DOHH2 (cell line): Measurements from ENCODE around the gene CFAP251.

ENCODE experiments used
- CTCF ChIP-seq: fragments of 200-600 bp; sonication (generic); IDR thresholded peaks from one replicate; pipeline ENCODE4 v1.5.1; 2014; ENCODE audit warnings: antibody characterized with exemption, mild to moderate bottlenecking, low read depth, low read length; ENCODE audit not compliant: poor library complexity, severe bottlenecking
- EZH2phosphoT487 ChIP-seq: fragments of 200-600 bp; sonication (generic); IDR thresholded peaks from 2 replicates; pipeline ENCODE4 v1.6.1; 2017; ENCODE audit warnings: borderline replicate concordance, mild to moderate bottlenecking, antibody characterized with exemption, low read length, moderate library complexity, mixed read lengths

GRCh38 chr12:121946313-121947025, 28.1 kb downstream of the CFAP251 start:
- no peak for TF ChIP-seq CTCF
- TF ChIP-seq EZH2phosphoT487, result no peak
